Naive thymus-derived CD8-positive, alpha-beta T cell (primary cell): ENCODE results near the gene SLC44A1. TPM values are rescaled to one million over a fixed set of nuclear protein-coding genes. Genes with fewer than 3 reads are reported as not detected.

Source experiments
- ATAC-seq, 2 donors: fragments of 150-1000 bp; cut with Tn5 transposase in 1 of 2; sonication (Bioruptor Pico), chemical (Tn5 transposase) in 1 of 2; 1 replicate in 1 of 2; 2 replicates in 1 of 2; pipeline ENCODE4 v1.10.0; 2021; ENCODE audit warnings: mild to moderate bottlenecking in 2 of 2, moderate library complexity in 2 of 2
- POLR2A ChIA-PET: fragments of 350-600 bp; sonication (Branson Sonifier 250); formaldehyde crosslinking; loops from one replicate; lab custom pipeline; 2021; ENCODE audit warnings: antibody characterized with exemption; lab: Charles Lee
- DNase-seq, 10 donors: peaks; one replicate each; pipeline versions ENCODE4 v3.0.0 to v3.0.0-alpha.2; 2020 to 2022
- H3K27ac Mint-ChIP-seq, 10 donors: one replicate each; pipeline ENCODE4 v1.8.0; 2020 to 2022; ENCODE audit warnings: mild to moderate bottlenecking in 10 of 10, mixed read lengths in 10 of 10, moderate library complexity in 4 of 10, inconsistent platforms in 1 of 10
- H3K27me3 Mint-ChIP-seq, 5 donors: one replicate each; pipeline ENCODE4 v1.8.0; 2021 to 2022; ENCODE audit warnings: mixed read lengths in 5 of 5
- H3K36me3 Mint-ChIP-seq, 3 donors: one replicate each; pipeline ENCODE4 v1.8.0; 2020 to 2022; ENCODE audit warnings: mixed read lengths in 3 of 3, mild to moderate bottlenecking in 2 of 3, inconsistent platforms in 1 of 3
- H3K4me1 Mint-ChIP-seq, 4 donors: one replicate each; pipeline ENCODE4 v1.8.0; 2021 to 2022; ENCODE audit warnings: mixed read lengths in 4 of 4
- H3K4me3 Mint-ChIP-seq, 10 donors: one replicate each; pipeline ENCODE4 v1.8.0; 2020 to 2022; ENCODE audit warnings: mild to moderate bottlenecking in 10 of 10, mixed read lengths in 10 of 10, moderate library complexity in 6 of 10, inconsistent platforms in 1 of 10
- H3K9me3 Mint-ChIP-seq, 9 donors: one replicate each; pipeline ENCODE4 v1.8.0; 2020 to 2022; ENCODE audit warnings: mixed read lengths in 9 of 9, mild to moderate bottlenecking in 3 of 9, inconsistent platforms in 1 of 9, moderate library complexity in 1 of 9
- polyA plus RNA-seq, 3 donors: library from polyadenylated mRNA; unstranded; fragments of 300-500 nt; fragmentation: Illumina TruSeq; gene quantifications; one replicate each; pipeline ENCODE4 v1.2.3, GENCODE V29; 2021
- total RNA-seq, 8 experiments: library from RNA in 2 of 8; stranded (reverse) in 2 of 8; gene quantifications; one replicate each; pipeline ENCODE4 v1.2.3 and lab custom pipeline; 2021 to 2026

The SLC44A1 gene
- total and polyA plus RNA-seq, 5 experiments from 2014 or later: 8.2 to 16.8 (median 12.2) TPM

DNA sequence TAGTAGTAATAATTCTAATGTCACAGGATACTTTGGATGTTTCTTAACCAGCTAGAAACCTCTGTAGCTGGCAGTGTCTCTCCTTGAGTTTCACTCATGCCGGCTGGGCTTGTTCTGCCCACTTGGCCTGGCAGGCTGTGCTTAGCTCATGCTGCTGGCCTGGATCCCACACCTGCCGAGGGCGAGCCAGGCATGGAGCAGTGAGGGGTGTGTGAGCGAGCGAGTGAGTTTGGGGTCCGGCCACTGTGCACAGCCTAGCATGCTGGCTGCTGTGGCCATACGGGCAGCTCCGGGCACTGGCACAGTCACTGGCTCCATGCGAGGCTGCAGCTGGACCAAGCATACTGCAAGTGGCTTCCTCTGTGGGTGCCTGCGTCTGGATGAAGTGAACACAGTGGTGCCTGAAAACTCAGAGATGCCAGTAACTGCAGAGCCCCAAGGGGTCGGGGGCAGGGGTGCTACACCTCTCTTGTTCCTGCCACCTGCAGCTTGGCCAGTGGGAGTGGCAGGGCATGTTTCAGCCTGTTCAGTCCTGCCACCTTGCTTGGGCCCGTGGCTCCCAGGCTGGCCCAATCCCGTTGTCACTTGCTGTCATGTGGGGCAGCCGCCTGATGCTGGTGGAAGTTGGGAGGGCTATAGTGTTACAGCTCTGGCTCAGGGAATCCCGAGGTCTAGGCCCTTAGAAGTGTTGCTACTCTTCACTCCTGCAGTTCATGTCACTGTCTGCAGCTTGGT lies 213.3 kb downstream of the SLC44A1 start:
- DNase-seq: no peak
- POLR2A ChIA-PET: no interaction called here

DNA sequence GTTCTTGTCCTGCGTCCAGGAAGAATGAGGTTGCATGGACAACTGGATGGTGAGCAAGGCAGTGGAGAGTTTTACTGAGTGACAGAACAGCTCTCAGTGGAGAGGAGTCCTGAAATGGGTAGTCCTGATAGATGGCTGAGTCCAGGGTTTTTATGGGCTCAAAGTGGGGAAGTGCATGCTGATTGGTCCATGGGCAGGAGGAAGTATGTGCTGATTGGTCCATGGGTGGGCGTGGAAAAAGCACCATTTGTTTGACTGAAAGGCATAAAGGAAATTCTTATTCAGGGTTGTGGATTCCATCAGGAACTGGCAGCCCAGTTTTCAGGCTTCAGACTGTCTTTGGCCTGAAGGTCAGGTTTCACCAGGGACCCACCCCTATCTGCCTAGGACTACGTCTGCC lies 214.0 kb downstream of the SLC44A1 start:
- ATAC-seq (no peak), DNase-seq (no peak)
- H3K27me3 Mint-ChIP-seq: peaks cover 0 to 9% (median 0%) of the 10 kb centered on the region in 5 donors

More for the DNA sequence above, 213.3 kb downstream of the SLC44A1 start:
- Mint-ChIP-seq H3K9me3 (peaks cover 0 to 15% (median 5%) of the 10 kb centered on the region in 9 donors), H3K27ac (no peak overlapping the region), H3K36me3 (peaks cover 0 to 14% (median 2%) of the 10 kb centered on the region in 3 donors), H3K27me3 (peaks cover 0 to 10% (median 0%) of the 10 kb centered on the region in 5 donors), H3K4me3 (no peak overlapping the region), H3K4me1 (no peaks in the 10 kb centered on the region)
- no peak for ATAC-seq

DNA sequence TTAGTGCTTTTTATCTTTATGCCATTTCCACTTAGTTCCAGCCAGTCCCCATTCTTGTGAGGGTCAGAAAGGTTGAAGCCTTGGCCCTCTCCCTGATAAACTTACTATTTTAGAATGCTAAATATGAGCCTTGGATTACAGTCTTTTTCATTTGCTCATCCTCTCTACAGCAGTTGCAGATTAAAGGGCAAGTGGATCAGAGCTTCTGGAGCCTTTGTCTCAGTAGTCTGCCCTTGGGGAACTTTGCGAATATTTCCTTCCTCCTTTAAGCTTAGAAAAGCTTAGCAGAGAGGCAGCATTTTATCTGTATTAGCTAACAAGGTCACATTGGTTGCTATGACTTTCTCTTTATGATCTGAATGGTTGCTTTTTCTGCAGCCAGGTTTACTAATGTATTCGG lies 214.9 kb downstream of the SLC44A1 start:
- H3K27me3 Mint-ChIP-seq: peaks cover 0 to 9% (median 0%) of the 10 kb centered on the region in 5 donors
- no peak overlapping the region for H3K4me3 Mint-ChIP-seq
- no peak for DNase-seq
- peaks cover 0 to 14% (median 2%) of the 10 kb centered on the region in 3 donors for H3K36me3 Mint-ChIP-seq
- POLR2A ChIA-PET: no interaction called here
- no peak overlapping the region for H3K27ac Mint-ChIP-seq
- no peak for ATAC-seq
- H3K4me1 Mint-ChIP-seq: no peaks in the 10 kb centered on the region
- peaks cover 0 to 15% (median 5%) of the 10 kb centered on the region in 9 donors for H3K9me3 Mint-ChIP-seq

More for the DNA sequence above, 214.0 kb downstream of the SLC44A1 start:
- Mint-ChIP-seq H3K9me3 (peaks cover 0 to 15% (median 5%) of the 10 kb centered on the region in 9 donors), H3K4me1 (no peaks in the 10 kb centered on the region), H3K27ac (no peak overlapping the region), H3K36me3 (peaks cover 0 to 14% (median 2%) of the 10 kb centered on the region in 3 donors), H3K4me3 (no peak overlapping the region)
- POLR2A ChIA-PET: no interaction called here

DNA sequence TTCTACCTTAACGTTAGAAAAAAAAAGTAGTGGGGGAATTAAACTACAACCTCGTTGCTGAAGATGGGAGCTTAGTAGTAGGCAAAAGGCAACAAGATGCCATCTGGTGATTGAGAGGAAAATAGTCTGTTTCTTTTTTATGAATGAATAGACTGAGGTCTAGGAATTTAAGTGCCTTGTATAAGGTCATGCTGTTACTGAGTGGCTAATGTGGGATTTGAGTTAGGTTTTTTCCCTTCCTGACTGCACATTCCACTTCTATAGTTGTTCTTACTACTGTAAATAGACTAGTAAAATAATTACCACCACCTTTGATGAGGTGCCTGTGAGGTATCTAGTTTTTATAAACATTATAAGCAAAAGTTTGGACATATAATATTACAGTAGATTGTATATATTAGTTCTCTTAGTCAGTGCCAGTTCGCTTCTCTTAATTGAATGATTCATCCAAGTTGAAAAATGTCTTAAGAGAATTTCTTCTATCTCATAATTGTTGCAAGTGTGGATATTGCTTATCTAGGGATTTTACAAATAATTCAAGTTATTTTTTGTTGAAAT lies 222.5 kb downstream of the SLC44A1 start:
- H3K9me3 Mint-ChIP-seq: no peaks in the 10 kb centered on the region
- H3K27ac Mint-ChIP-seq: no peak overlapping the region
- POLR2A ChIA-PET: interaction anchor here (0.7 kb wide), 1 partner anchor 680 kb away, joined by 3 read pairs; no protein-coding TSS in a partner anchor
- H3K36me3 Mint-ChIP-seq: peaks cover 0 to 2% (median 0%) of the 10 kb centered on the region in 3 donors
- no peaks in the 10 kb centered on the region for H3K4me1 Mint-ChIP-seq
- peaks cover 0 to 3% (median 0%) of the 10 kb centered on the region in 5 donors for H3K27me3 Mint-ChIP-seq
- no peak overlapping the region for H3K4me3 Mint-ChIP-seq
- DNase-seq (no peak), ATAC-seq (no peak)

DNA sequence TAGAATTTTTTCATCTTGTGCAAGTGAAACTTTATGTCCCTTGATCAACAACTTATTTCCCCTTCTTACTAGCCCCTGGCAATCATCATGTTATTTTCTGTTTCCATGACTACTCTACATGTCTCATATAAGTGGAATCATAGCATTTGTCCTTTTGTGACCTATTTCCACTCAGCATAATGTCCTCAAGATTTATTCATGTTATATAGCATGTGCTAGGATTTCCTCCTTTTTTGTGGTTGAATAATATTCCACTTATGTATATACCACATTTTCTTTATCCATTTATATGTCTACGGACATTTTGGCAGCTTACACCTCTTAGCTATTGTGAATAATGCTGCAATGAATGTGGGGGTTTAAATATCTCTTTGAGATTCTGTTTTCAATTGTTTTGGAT lies 224.4 kb downstream of the SLC44A1 start:
- Mint-ChIP-seq H3K9me3 (no peaks in the 10 kb centered on the region), H3K27ac (no peak overlapping the region), H3K4me1 (no peaks in the 10 kb centered on the region), H3K27me3 (peaks cover 0 to 3% (median 0%) of the 10 kb centered on the region in 5 donors), H3K4me3 (no peak overlapping the region), H3K36me3 (peaks cover 0 to 2% (median 0%) of the 10 kb centered on the region in 3 donors)
- POLR2A ChIA-PET: no interaction called here
- no peak for DNase-seq
- no peak for ATAC-seq

DNA sequence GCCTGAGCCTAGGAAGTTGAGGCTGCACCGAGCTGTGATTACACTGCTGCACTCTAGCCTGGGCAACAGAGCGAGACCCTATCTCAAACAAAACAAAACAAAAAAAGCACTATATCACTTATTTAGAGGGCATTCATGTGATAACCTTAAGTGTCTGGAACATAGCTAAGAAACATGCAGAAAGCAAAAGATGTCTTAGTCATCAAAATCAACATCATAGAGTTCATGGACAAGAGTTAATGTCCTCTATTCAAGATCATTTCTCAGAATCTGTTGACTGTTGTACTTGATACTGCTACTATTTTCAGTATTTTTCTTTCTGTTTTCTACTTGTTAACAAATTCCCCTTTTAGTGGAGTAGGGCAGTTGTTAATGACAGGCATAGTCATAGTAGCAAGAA lies 228.8 kb downstream of the SLC44A1 start:
- DNase-seq (no peak), ATAC-seq (no peak)
- no peak overlapping the region for H3K27ac Mint-ChIP-seq
- POLR2A ChIA-PET: no interaction called here
- H3K4me3 Mint-ChIP-seq: no peak overlapping the region
- H3K27me3 Mint-ChIP-seq: peaks cover 0 to 8% (median 0%) of the 10 kb centered on the region in 5 donors
- H3K9me3 Mint-ChIP-seq: no peaks in the 10 kb centered on the region
- H3K36me3 Mint-ChIP-seq: peaks cover 0 to 2% (median 0%) of the 10 kb centered on the region in 3 donors
- H3K4me1 Mint-ChIP-seq: no peaks in the 10 kb centered on the region

DNA sequence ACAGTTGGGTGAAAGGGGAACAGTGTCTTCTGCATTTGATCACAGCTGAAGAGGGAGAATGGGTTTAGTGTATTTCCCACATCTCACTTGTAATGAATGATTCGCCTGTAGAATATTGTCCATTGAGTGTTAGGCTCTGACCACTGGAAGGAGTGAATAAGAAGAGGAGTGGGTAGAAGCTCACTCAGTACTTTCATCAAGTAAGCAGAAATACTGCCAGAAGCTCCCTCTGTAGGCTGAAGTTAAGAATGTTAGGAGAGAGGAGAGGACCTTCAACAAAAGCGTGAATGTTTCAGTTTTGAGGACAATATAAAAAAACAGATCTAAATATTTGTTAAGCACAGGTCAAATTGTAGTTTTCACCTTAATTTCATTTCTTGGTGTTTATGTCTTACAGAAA lies 230.9 kb downstream of the SLC44A1 start:
- POLR2A ChIA-PET: no interaction called here
- no peak for ATAC-seq
- DNase-seq: no peak
- Mint-ChIP-seq H3K27me3 (peaks cover 0 to 8% (median 0%) of the 10 kb centered on the region in 5 donors), H3K4me3 (no peak overlapping the region), H3K36me3 (no peaks in the 10 kb centered on the region), H3K9me3 (no peaks in the 10 kb centered on the region), H3K27ac (no peak overlapping the region), H3K4me1 (no peaks in the 10 kb centered on the region)

DNA sequence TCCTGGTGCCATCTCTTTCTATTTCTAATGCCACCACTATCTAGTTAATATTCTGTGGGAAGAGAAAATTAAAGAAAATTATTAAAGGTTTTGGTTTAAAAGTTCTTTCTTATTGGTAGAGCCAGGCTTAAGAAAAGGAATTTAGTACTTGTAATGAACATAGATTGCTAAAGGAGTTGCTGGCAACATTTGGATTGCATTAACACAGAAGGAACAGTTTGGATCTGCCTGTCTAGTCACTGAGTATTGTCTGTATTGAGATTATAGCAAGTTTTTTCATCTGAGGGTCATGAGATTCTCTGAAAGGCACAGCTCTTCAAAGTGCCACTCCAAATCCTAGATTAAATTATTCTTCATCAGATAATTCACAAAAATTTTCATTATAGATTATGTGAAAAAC lies 235.4 kb downstream of the SLC44A1 start:
- no peak for DNase-seq
- Mint-ChIP-seq H3K9me3 (no peaks in the 10 kb centered on the region), H3K4me1 (peaks cover 0 to 2% (median 0%) of the 10 kb centered on the region in 4 donors), H3K4me3 (no peak overlapping the region), H3K27me3 (peaks cover 0 to 12% (median 0%) of the 10 kb centered on the region in 5 donors), H3K27ac (no peak overlapping the region), H3K36me3 (no peaks in the 10 kb centered on the region)
- POLR2A ChIA-PET: no interaction called here
- no peak for ATAC-seq

DNA sequence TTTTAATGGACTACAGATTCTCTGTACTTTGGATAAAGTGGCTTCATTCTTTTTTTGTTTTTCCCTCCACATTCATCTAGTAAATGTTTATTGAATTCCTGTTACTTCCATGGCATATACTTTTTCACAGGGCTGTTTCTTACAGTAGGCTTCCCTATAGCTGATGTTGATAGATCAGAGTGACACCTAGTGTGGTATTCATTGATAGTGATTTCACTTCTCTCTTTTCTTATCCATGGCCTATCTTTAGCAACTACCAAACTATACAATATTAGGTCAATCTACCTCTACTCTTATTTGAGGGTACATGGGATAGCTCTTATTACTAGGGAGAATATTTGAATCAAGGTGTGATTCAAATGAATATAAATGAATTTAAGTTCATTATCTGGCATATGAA lies 239.2 kb downstream of the SLC44A1 start:
- DNase-seq: no peak
- Mint-ChIP-seq H3K27ac (no peak overlapping the region), H3K4me3 (no peak overlapping the region), H3K4me1 (peaks cover 0 to 2% (median 0%) of the 10 kb centered on the region in 4 donors), H3K9me3 (no peaks in the 10 kb centered on the region), H3K27me3 (peaks cover 0 to 8% (median 0%) of the 10 kb centered on the region in 5 donors), H3K36me3 (no peaks in the 10 kb centered on the region)
- POLR2A ChIA-PET: no interaction called here
- ATAC-seq: no peak

DNA sequence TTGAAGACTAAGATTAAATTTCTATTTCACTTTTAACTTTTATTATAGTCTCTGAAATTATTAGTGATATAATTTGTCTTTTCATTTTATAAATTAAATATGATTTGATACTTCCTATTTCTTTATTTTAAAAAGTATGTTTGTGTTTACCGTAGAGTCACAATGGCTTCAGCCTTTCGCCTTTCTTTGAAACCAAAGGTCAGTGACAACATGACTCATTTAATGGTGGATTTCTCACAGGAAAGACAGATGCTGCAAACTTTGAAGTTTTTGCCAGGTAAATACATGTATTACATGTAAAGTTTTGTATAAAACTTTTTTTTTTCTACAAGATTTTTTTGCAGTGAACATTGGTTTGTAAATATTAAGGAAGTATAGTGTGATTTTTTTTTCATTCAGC lies 239.8 kb downstream of the SLC44A1 start:
- H3K4me3 Mint-ChIP-seq: no peak overlapping the region
- no peaks in the 10 kb centered on the region for H3K9me3 Mint-ChIP-seq
- no peak overlapping the region for H3K27ac Mint-ChIP-seq
- DNase-seq (no peak), ATAC-seq (no peak)
- peaks cover 0 to 2% (median 0%) of the 10 kb centered on the region in 4 donors for H3K4me1 Mint-ChIP-seq
- POLR2A ChIA-PET: no interaction called here
- H3K36me3 Mint-ChIP-seq: no peaks in the 10 kb centered on the region
- peaks cover 0 to 8% (median 0%) of the 10 kb centered on the region in 5 donors for H3K27me3 Mint-ChIP-seq

DNA sequence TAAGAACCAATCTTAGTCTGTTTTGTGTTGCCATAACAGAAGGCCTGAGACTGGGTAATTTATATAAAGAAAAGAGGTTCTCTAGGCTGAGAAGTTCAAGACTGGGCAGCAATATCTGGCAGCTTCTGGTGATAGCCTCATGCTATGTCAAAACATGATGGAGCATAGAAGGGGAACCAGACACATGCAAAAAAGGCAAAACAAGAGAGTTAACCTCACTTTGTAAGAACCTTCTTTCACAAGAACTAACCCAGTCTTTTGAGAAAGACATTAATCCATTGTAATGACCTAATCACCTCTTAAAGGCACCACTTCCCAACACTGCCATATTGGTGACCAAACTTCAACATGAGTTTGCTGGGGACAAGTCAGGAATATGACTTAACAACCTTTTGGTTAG lies 240.7 kb downstream of the SLC44A1 start:
- peaks cover 0 to 8% (median 0%) of the 10 kb centered on the region in 5 donors for H3K27me3 Mint-ChIP-seq
- no peaks in the 10 kb centered on the region for H3K36me3 Mint-ChIP-seq
- DNase-seq: no peak
- no peak for ATAC-seq
- no peak overlapping the region for H3K4me3 Mint-ChIP-seq
- no peaks in the 10 kb centered on the region for H3K9me3 Mint-ChIP-seq
- H3K4me1 Mint-ChIP-seq: peaks cover 0 to 2% (median 0%) of the 10 kb centered on the region in 4 donors
- POLR2A ChIA-PET: no interaction called here
- no peak overlapping the region for H3K27ac Mint-ChIP-seq
